Ishikawa (cell line): ENCODE results near the gene BPIFB3.

ENCODE experiments used
- CEBPB ChIP-seq: IDR thresholded peaks from 2 replicates; pipeline ENCODE4 v1.6.1; 2012
- CREB1 ChIP-seq: IDR thresholded peaks from 2 replicates; pipeline ENCODE4 v1.6.1; 2012; ENCODE audit warnings: low read depth
- EGR1 ChIP-seq: IDR thresholded peaks from 2 replicates; pipeline ENCODE4 v1.6.1; 2012
- EP300 ChIP-seq: IDR thresholded peaks from 2 replicates; pipeline ENCODE4 v1.6.1; 2012; ENCODE audit warnings: borderline replicate concordance
- FOXM1 ChIP-seq: IDR thresholded peaks from 2 replicates; pipeline ENCODE4 v1.6.1; 2012; ENCODE audit warnings: low read depth, borderline replicate concordance
- MAX ChIP-seq: IDR thresholded peaks from 2 replicates; pipeline ENCODE4 v1.6.1; 2012
- NFIC ChIP-seq: IDR thresholded peaks from 2 replicates; pipeline ENCODE4 v1.6.1; 2012
- RAD21 ChIP-seq: IDR thresholded peaks from 2 replicates; pipeline ENCODE4 v1.6.1; 2012; ENCODE audit warnings: low read depth
- TAF1 ChIP-seq: IDR thresholded peaks from 2 replicates; pipeline ENCODE4 v1.6.1; 2012; ENCODE audit warnings: low read depth, mild to moderate bottlenecking
- TCF12 ChIP-seq: IDR thresholded peaks from 2 replicates; pipeline ENCODE4 v1.6.1; 2012; ENCODE audit warnings: low read depth
- TEAD4 ChIP-seq: IDR thresholded peaks from 2 replicates; pipeline ENCODE4 v1.6.1; 2012
- USF1 ChIP-seq: IDR thresholded peaks from 2 replicates; pipeline ENCODE4 v1.6.1; 2012
- YY1 ChIP-seq: IDR thresholded peaks from 2 replicates; pipeline ENCODE4 v1.6.1; 2012; ENCODE audit warnings: low read depth
- ZBTB7A ChIP-seq: IDR thresholded peaks from 2 replicates; pipeline ENCODE4 v1.6.1; 2012; ENCODE audit warnings: low read depth
- TF ChIP-seq, protein P1 (sequence below): IDR thresholded peaks from 2 replicates; pipeline ENCODE4 v1.6.1; 2012; ENCODE audit warnings: low read depth, mild to moderate bottlenecking

BPIFB3 gene

DNA sequence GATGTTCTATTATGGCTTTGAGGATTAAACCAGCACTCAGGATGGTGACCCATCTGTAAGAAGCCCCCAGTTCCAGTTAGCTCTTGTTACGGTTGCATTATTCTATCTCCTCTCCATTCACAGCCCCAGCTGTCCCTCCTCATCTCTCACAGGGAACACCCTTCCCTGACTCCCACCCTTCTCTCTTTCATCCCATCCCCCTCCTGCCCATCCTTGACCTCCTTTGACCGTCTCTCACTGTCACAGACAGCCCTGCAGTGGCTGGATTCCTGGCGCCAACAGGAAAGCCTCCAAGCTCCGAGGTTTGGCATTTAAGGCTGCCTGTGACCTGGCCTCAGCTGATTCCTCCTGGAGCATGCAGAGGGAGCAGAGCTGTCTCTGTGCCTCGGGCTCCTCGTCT is 21.6 kb downstream of the BPIFB3 start:
- no peak for TF ChIP-seq RAD21
- TF ChIP-seq FOXM1: no peak
- no peak for TF ChIP-seq TEAD4
- no peak for TF ChIP-seq MAX
- TF ChIP-seq CREB1: no peak
- no peak for TF ChIP-seq EP300
- TF ChIP-seq NFIC: no peak
- no peak for TF ChIP-seq EGR1

- no peak for TF ChIP-seq USF1
- TF ChIP-seq RAD21: peak; percentile 64
These were observed 23.1 kb downstream of the BPIFB3 start for GRCh38 chr20:33076662-33077372.

DNA sequence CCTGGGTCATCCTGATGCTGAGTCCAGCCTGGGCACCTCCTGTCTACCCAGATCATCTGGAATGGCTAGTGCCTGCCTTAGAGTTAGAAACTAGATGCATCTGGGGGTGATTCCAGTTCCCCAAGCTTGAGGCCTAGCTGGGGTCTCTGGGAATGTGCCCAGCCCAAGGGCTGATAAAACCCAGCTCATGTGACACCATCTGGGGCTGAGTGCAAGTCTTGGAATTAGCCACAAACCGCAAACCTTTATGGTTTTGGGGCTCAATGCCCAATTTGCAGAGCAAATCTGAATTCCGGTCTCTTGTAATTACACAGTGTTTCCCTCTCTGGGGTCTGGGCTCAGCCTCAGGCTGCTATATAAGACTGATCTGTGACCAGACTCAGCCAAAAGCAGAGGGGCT is 25.6 kb downstream of the BPIFB3 start, which contains the start of gene BPIFB4:
TSS of gene BPIFB4 (plus strand) at position 385 of the 400 bp plus-strand sequence. CDS start 1,884 bp downstream, outside the sequence.
- no peak for TF ChIP-seq MAX
- TF ChIP-seq TAF1: no peak
- TF ChIP-seq, protein P1, sequence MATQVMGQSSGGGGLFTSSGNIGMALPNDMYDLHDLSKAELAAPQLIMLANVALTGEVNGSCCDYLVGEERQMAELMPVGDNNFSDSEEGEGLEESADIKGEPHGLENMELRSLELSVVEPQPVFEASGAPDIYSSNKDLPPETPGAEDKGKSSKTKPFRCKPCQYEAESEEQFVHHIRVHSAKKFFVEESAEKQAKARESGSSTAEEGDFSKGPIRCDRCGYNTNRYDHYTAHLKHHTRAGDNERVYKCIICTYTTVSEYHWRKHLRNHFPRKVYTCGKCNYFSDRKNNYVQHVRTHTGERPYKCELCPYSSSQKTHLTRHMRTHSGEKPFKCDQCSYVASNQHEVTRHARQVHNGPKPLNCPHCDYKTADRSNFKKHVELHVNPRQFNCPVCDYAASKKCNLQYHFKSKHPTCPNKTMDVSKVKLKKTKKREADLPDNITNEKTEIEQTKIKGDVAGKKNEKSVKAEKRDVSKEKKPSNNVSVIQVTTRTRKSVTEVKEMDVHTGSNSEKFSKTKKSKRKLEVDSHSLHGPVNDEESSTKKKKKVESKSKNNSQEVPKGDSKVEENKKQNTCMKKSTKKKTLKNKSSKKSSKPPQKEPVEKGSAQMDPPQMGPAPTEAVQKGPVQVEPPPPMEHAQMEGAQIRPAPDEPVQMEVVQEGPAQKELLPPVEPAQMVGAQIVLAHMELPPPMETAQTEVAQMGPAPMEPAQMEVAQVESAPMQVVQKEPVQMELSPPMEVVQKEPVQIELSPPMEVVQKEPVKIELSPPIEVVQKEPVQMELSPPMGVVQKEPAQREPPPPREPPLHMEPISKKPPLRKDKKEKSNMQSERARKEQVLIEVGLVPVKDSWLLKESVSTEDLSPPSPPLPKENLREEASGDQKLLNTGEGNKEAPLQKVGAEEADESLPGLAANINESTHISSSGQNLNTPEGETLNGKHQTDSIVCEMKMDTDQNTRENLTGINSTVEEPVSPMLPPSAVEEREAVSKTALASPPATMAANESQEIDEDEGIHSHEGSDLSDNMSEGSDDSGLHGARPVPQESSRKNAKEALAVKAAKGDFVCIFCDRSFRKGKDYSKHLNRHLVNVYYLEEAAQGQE: no peak
- TF ChIP-seq TCF12: no peak
- TF ChIP-seq EGR1: no peak
- TF ChIP-seq NFIC: no peak
- TF ChIP-seq TEAD4: no peak
- TF ChIP-seq FOXM1: no peak
- TF ChIP-seq CREB1: no peak
- TF ChIP-seq ZBTB7A: no peak
- no peak for TF ChIP-seq CEBPB
- TF ChIP-seq RAD21: no peak
- TF ChIP-seq YY1: no peak
- TF ChIP-seq USF1: no peak
- TF ChIP-seq EP300: no peak

DNA sequence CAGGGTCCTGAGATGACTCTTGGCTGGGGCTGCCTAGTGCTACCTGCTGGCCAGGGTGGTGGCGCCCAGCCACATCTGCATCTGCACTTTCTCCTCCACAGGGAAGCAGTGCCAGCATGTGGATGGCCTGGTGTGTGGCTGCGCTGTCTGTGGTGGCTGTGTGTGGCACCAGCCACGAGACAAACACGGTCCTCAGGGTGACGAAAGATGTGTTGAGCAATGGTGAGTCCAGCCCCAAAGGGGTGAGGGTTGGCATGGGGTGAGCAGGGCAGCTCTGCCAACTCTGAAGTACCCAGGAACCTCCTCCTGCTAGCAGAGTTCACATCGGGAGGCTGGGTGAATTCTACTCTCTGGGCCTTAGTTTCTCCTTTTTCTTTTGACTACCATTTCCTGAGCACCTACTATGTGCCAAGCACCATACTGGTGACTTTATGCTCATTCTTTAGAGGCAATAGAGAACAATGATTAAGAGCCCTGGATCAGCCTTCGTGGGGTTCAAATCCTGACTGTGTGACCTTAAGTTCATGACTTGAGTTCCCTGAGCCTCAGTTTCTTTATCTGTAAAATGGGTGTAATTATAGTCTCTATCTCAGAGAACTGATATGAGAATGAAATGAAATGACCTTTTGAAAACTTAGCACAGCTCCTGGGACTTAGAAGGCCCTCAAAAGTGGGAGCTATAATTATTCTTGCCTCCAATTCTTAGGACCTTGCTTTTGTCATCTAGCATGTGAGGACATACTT is 27.9 kb downstream of the BPIFB3 start:
- TF ChIP-seq, protein P1: no peak
- no peak for TF ChIP-seq CEBPB
- TF ChIP-seq MAX: no peak
- no peak for TF ChIP-seq TEAD4
- no peak for TF ChIP-seq EP300
- no peak for TF ChIP-seq FOXM1
- no peak for TF ChIP-seq TCF12
- TF ChIP-seq USF1: no peak
- no peak for TF ChIP-seq TAF1
- no peak for TF ChIP-seq ZBTB7A
- TF ChIP-seq NFIC: no peak
- TF ChIP-seq EGR1: no peak
- TF ChIP-seq RAD21: no peak
- no peak for TF ChIP-seq YY1
- TF ChIP-seq CREB1: no peak

GRCh38 chr20:33082546-33082945 is 28.8 kb downstream of the BPIFB3 start:
- TF ChIP-seq TEAD4 (no peak), EGR1 (no peak)
